Neuronal stem cell (in vitro differentiated cells): ENCODE measurements around the gene PDAP1.

Experiments
- DNase-seq: peaks from one replicate; pipeline ENCODE4 v3.0.0-alpha.2; 2013; ENCODE audit warnings: low spot score
- H2AFZ ChIP-seq: one replicate; pipeline ENCODE4 v1.6.1; 2013; ENCODE audit warnings: mild to moderate bottlenecking, low read length, inconsistent platforms
- H2AK5ac ChIP-seq: 2 replicates; pipeline ENCODE4 v1.6.1; 2013; ENCODE audit warnings: low read depth, mild to moderate bottlenecking, inconsistent platforms, low read length, moderate library complexity, mixed read lengths
- H2BK120ac ChIP-seq: 2 replicates; pipeline ENCODE4 v1.6.1; 2013; ENCODE audit warnings: low read depth, mild to moderate bottlenecking, inconsistent platforms, low read length, moderate library complexity, mixed read lengths
- H2BK12ac ChIP-seq: one replicate; pipeline ENCODE4 v1.6.1; 2013; ENCODE audit warnings: low read length, inconsistent platforms
- H2BK15ac ChIP-seq: 2 replicates; pipeline ENCODE4 v1.6.1; 2013; ENCODE audit warnings: mild to moderate bottlenecking, low read length, inconsistent platforms, mixed read lengths
- H2BK5ac ChIP-seq: one replicate; pipeline ENCODE4 v1.6.1; 2013; ENCODE audit warnings: inconsistent platforms, mild to moderate bottlenecking, low read length, moderate library complexity
- H3K14ac ChIP-seq: one replicate; pipeline ENCODE4 v1.6.1; 2013; ENCODE audit warnings: low read length, inconsistent platforms
- H3K18ac ChIP-seq: 2 replicates; pipeline ENCODE4 v1.6.1; 2013; ENCODE audit warnings: low read length, inconsistent platforms
- H3K23ac ChIP-seq: 2 replicates; pipeline ENCODE4 v1.6.1; 2013; ENCODE audit warnings: low read depth, mild to moderate bottlenecking, mixed read lengths, low read length, inconsistent platforms; ENCODE audit not compliant: poor library complexity
- H3K27ac ChIP-seq: replicated peaks from 3 replicates; pipeline ENCODE4 v1.5.1; 2013; ENCODE audit warnings: low read length, inconsistent platforms
- H3K27me3 ChIP-seq, 3 experiments: 2 replicates each; pipeline ENCODE4 v1.6.1; 2013; ENCODE audit warnings: low read length in 3 of 3, mild to moderate bottlenecking in 2 of 3, inconsistent platforms in 1 of 3, low read depth in 1 of 3, mixed read lengths in 1 of 3, moderate library complexity in 1 of 3; ENCODE audit not compliant: control insufficient read depth in 3 of 3, insufficient read depth in 3 of 3
- H3K36me3 ChIP-seq, 2 donors: replicated peaks in 1 of 2; 2 replicates each; pipeline ENCODE4 v1.6.1; 2013; ENCODE audit warnings: low read length in 2 of 2; ENCODE audit not compliant: control insufficient read depth in 2 of 2, insufficient read depth in 2 of 2
- H3K4ac ChIP-seq: 2 replicates; pipeline ENCODE4 v1.6.1; 2013; ENCODE audit warnings: inconsistent platforms, mild to moderate bottlenecking, low read length, moderate library complexity
- H3K4me1 ChIP-seq, 2 donors: 1 replicate in 1 of 2; 2 replicates in 1 of 2; pipeline ENCODE4 v1.6.1; 2013; ENCODE audit warnings: low read length in 2 of 2, low read depth in 1 of 2; ENCODE audit not compliant: control insufficient read depth in 2 of 2, insufficient read depth in 1 of 2
- H3K4me2 ChIP-seq: one replicate; pipeline ENCODE4 v1.6.1; 2013; ENCODE audit warnings: mild to moderate bottlenecking, low read length, inconsistent platforms; ENCODE audit not compliant: insufficient read depth, poor library complexity, severe bottlenecking
- H3K4me3 ChIP-seq, 2 donors: 2 replicates each; pipeline ENCODE4 v1.5.1; 2013; ENCODE audit warnings: low read length in 2 of 2, mild to moderate bottlenecking in 2 of 2, inconsistent platforms in 1 of 2, moderate library complexity in 1 of 2
- H3K79me1 ChIP-seq: one replicate; pipeline ENCODE4 v1.6.1; 2013; ENCODE audit warnings: low read depth, mild to moderate bottlenecking, inconsistent platforms, low read length, moderate library complexity
- H3K9ac ChIP-seq: one replicate; pipeline ENCODE4 v1.6.1; 2013; ENCODE audit warnings: mild to moderate bottlenecking, low read depth, low read length, inconsistent platforms; ENCODE audit not compliant: poor library complexity
- H3K9me3 ChIP-seq, 2 donors: replicated peaks in 1 of 2; 2 replicates each; pipeline versions ENCODE3 to v1.6.1; 2013; ENCODE audit warnings: low read length in 2 of 2, mild to moderate bottlenecking in 2 of 2, inconsistent platforms in 1 of 2, low read depth in 1 of 2, mixed read lengths in 1 of 2, moderate library complexity in 1 of 2; ENCODE audit not compliant: control insufficient read depth in 2 of 2, insufficient read depth in 1 of 2
- H4K8ac ChIP-seq: one replicate; pipeline ENCODE4 v1.6.1; 2013; ENCODE audit warnings: low read depth, mild to moderate bottlenecking, inconsistent platforms, low read length, moderate library complexity
- H4K91ac ChIP-seq: one replicate; pipeline ENCODE4 v1.6.1; 2013; ENCODE audit warnings: low read length, low read depth, mild to moderate bottlenecking, inconsistent platforms; ENCODE audit not compliant: poor library complexity
- WGBS, 2 donors: extraction: QIAGEN DNeasy Blood & Tissue Kit; methylation state at CpG; one replicate each; pipeline ENCODE4 v1.1.7; 2013; ENCODE audit warnings: missing lambda C conversion rate in 2 of 2, mixed read lengths in 1 of 2; ENCODE audit not compliant: insufficient read length in 2 of 2, insufficient replicate concordance in 1 of 2; ENCODE audit errors: extremely low coverage in 2 of 2; 5-methylcytosine and 5-hydroxymethylcytosine counted together

Gene PDAP1

DNA sequence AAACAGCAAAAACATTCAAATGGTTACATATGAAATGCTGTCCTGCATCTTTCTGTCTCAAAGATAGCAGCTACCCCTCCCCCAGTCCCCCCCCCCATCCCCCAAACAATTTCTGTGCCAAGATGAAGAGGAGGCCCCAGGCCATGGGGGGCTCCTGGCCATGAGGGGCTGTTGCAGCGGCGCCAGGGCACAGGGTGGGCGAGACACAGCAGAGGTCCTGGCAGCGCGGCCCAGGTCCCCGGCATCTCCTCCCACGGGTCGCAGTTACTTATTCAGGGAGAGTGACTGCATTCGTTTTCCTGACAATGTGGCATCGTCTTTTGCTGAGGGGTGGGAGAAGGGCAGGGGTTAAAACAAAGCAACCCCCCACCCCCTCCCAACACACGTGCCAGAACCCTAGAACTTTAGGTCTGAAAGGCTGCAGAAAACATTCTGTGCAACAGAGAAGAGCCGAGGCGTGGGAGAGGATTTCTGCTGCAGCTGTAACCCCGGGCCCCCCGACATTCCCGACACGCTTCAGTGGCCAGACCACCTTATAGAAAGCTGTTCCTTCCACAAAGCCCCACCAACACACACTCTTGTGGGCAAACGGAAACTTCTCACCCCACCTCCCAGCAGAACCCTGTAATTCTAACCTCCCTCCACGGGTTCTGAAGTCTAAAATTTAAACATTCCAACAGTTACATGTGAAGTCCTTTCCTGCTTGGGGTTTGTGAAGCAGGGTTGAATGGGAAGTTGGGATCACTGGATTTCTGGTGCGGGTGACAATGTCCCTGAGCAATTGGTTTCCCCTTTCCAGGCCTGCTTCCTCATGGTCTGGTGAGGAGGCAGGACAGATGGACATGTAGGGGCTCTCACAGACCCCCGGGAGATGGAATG lies 11.7 kb downstream of the PDAP1 start:
- H3K4me2 ChIP-seq, result no peak overlapping the region
- H3K36me3 ChIP-seq, result peaks cover 53 to 97% of the 10 kb centered on the region in 2 donors
- H4K91ac ChIP-seq, result no peak overlapping the region
- no peak overlapping the region for H3K14ac ChIP-seq
- peaks cover 0 to 12% of the 10 kb centered on the region in 2 donors for H3K4me1 ChIP-seq
- no CpG with 5 or more reads among the region's 21 CpGs for WGBS, 2 donors
- no peaks in the 10 kb centered on the region for H3K27me3 ChIP-seq
- no peak overlapping the region for H3K23ac ChIP-seq
- H2AK5ac ChIP-seq, result no peak overlapping the region
- H3K79me1 ChIP-seq, result no peaks in the 10 kb centered on the region
- no peaks in the 10 kb centered on the region for H3K9me3 ChIP-seq
- H2BK15ac ChIP-seq, result no peak overlapping the region
- DNase-seq, result no peak
- no peak overlapping the region for H3K4ac ChIP-seq
- no peak overlapping the region for H3K4me3 ChIP-seq
- H2BK120ac ChIP-seq, result no peak overlapping the region
- H3K18ac ChIP-seq, result no peak overlapping the region
- H4K8ac ChIP-seq, result no peak overlapping the region
- H3K27ac ChIP-seq, result no peak overlapping the region
- H3K9ac ChIP-seq, result no peak overlapping the region
- H2BK12ac ChIP-seq, result no peak overlapping the region
- H2AFZ ChIP-seq, result no peak overlapping the region
- no peak overlapping the region for H2BK5ac ChIP-seq

DNA sequence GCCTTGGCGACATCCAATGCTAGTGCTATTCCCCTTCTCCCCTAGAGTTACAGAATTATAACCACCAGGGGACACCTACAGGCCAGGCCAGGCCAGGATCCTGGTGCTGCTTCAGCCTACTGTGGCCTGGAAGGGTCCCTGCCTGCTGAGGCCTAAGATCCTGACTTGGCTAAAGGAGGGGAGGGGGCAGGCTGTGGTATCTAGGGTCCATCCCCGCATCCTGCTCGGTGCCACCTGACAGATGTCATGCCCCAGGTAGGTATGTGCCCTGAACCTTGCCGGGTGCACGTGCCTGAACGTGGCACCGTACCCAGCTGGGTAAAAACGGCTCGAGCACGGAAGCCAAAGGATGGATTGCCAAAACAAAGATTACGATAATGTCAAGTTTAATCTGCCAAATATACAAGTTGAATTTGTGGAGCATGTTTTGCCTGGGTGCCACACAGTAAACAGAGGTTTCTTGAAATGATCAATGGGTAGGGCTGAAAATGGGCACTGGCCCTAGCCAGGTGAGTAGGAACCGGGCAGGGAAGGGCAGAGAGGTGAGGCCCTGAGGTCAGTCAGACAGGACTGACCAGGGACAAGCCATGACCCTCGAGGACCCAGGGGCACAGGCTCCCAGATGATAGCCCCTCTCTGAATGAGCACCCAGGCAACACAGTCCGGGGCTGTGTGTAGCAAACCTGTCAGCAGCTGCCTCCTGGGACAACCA lies 12.6 kb downstream of the PDAP1 start:
- Histone ChIP-seq H2AK5ac (no peak overlapping the region), H3K14ac (no peak overlapping the region), H3K23ac (no peak overlapping the region), H4K91ac (no peak overlapping the region), H3K4me3 (peak overlapping the region in 1 of 2 donors; percentile 28), H2AFZ (no peak overlapping the region), H3K4me2 (no peak overlapping the region), H3K18ac (no peak overlapping the region), H4K8ac (no peak overlapping the region), H3K9me3 (no peaks in the 10 kb centered on the region), H2BK120ac (no peak overlapping the region), H2BK15ac (no peak overlapping the region), H3K4me1 (peaks cover 0 to 12% of the 10 kb centered on the region in 2 donors), H3K79me1 (peaks cover 3% of the 10 kb centered on the region), H3K27me3 (no peaks in the 10 kb centered on the region), H2BK12ac (no peak overlapping the region), H3K27ac (no peak overlapping the region), H3K9ac (no peak overlapping the region), H2BK5ac (no peak overlapping the region), H3K36me3 (peaks cover 53 to 98% of the 10 kb centered on the region in 2 donors), H3K4ac (no peak overlapping the region)
- no peak for DNase-seq
- WGBS, 2 donors, result no CpG with 5 or more reads among the region's 14 CpGs

DNA sequence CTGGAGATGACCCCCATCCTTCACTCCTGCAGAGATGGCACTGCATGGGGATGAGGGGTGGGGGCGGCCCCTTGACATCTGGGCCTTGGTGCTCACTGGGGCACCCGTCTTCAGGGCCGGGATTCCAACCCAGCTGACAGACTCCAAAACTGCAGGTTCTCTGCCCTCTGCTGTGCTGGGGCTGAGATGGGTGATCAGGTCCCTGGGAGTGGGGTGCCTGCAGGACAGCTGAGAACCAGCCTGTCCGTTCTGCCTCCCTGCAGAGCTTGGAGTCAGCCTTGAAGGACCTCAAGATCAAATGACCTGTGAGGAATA lies 14.3 kb downstream of the PDAP1 start:
- no peak overlapping the region for H3K18ac ChIP-seq
- WGBS, 2 donors, result no CpG with 5 or more reads among the region's 4 CpGs

More for the DNA sequence above, 14.3 kb downstream of the PDAP1 start:
- H2BK12ac ChIP-seq, result peak overlapping the region; percentile 41
- H4K91ac ChIP-seq, result no peak overlapping the region
- H3K9ac ChIP-seq, result peak overlapping the region; percentile 45
- H3K36me3 ChIP-seq, result peaks cover 44 to 96% of the 10 kb centered on the region in 2 donors
- H3K27ac ChIP-seq, result no peak overlapping the region
- H3K4me3 ChIP-seq, result no peak overlapping the region
- H3K4ac ChIP-seq, result no peak overlapping the region
- no peaks in the 10 kb centered on the region for H3K9me3 ChIP-seq
- H3K4me1 ChIP-seq, result peaks cover 0 to 12% of the 10 kb centered on the region in 2 donors
- H3K14ac ChIP-seq, result no peak overlapping the region
- H2BK5ac ChIP-seq, result peak overlapping the region; percentile 61
- H4K8ac ChIP-seq, result peak overlapping the region; percentile 92
- H2BK120ac ChIP-seq, result no peak overlapping the region
- DNase-seq, result no peak
- peak overlapping the region; percentile 73 for H2AK5ac ChIP-seq
- H2AFZ ChIP-seq, result no peak overlapping the region
- no peak overlapping the region for H3K4me2 ChIP-seq
- peak overlapping the region; percentile 80 for H3K23ac ChIP-seq
- H3K27me3 ChIP-seq, result no peaks in the 10 kb centered on the region
- H3K79me1 ChIP-seq, result peaks cover 6% of the 10 kb centered on the region
- H2BK15ac ChIP-seq, result no peak overlapping the region
